GM18498 (cell line): Measurements from ENCODE around the gene SF3B5.
"Not testable (repeated sequence)": the region's sequence is repeated elsewhere in the genome, so short reads cannot be mapped to it uniquely, and the experiment has no call there.

ENCODE experiments used
- ATAC-seq: cut with Tn5 transposase; IDR thresholded peaks from one replicate; pipeline ENCODE4 v1.9.1; 2021; ENCODE audit warnings: mild to moderate bottlenecking, moderate library complexity; ENCODE audit not compliant: unreplicated experiment

The SF3B5 gene

DNA sequence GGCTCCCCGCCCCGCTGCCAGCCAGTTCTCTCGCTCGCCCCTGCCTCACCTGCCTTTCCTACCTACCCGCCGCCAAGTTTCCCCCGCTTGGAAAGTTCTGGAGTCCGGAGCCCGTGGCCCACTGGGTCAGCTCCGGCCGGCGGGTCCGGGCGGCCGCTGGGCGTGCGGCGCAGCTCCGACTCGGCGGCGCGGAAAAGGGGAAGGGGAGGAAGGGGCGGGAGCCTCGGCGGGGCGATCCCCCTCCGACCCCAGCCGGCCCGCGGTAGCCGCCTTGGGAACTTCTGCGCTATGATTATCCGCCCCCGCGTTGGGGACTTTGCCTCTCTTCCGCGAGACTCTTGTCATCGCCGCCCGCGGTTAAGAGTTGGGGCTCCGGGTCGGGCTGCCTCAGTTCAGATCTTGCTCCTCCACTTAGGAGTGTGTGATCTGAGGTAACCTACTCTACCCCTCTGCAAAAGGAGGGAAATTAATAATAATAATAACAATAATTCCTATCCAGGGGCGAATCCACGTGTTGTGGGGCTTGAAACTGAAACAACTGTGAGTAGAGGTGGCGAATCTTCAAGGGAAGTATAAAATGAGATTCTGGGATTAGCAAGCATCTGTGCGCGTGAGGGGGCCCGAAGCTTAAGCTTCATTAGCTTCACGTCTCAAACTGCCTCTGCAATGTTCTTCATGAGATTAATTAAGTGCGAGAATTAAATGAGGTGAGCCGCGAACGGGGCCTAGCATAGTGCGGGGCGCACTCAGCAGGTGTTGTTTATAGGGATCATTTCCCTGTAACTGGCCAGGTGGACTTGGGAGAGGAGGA lies 30.8 kb downstream of the SF3B5 start:
- ATAC-seq: peak; percentile 22

DNA sequence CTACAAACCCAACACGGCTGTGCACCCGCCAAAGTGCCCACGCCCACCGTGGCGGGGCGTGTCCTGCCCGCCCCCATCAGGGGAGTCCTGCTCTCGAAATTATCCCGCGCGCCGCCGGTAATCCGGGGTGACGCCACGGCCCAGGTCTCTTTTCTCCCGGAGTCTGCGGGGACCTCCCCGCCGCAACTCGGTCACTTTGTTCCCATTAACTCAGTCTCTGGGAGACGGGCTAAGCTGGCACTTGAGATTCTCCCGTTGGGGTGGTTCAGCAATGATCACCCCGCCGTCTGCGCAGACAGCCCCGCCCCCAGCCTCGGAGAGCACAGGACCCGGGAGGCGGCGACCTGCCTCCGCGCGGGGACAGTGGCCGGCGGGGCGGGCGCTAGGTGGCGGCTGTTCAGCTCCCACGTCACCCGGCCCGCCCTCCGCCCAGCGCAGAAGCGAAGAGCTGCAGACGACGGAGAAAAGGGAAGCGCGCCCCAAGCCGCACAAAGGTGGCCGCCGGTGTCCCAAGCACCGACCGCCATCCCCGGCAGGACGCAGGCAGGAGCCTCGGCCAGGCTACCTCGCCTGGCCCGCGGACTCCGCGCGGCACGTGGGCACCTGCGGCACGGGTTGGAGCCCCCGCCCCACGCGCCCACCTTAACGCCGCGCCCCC lies 31.5 kb downstream of the SF3B5 start:
- peak; percentile 87 for ATAC-seq

DNA sequence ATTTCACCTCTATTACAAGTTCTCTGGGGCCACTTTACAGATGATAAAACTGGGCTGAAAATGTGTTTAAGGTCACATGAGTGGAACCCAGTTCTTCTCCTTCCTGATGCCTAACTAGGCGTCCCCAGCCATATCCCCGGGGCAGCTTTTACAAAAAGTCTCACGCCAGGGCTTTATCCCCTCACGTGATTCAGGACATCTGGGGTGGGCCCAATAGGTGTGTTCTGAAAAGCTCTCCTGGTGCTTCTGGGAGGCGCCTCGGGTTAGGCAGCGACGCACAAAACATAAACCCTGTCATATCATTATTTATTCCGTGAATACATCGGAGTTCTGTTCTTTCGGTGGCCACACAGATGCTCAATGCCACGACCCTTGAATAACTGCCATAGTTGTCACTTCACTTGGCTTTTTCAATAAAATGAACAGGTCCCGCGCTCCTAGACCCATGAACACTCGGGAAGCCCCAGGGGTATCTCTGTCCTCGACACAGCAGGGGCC lies 32.1 kb downstream of the SF3B5 start:
- peak; percentile 0 for ATAC-seq

DNA sequence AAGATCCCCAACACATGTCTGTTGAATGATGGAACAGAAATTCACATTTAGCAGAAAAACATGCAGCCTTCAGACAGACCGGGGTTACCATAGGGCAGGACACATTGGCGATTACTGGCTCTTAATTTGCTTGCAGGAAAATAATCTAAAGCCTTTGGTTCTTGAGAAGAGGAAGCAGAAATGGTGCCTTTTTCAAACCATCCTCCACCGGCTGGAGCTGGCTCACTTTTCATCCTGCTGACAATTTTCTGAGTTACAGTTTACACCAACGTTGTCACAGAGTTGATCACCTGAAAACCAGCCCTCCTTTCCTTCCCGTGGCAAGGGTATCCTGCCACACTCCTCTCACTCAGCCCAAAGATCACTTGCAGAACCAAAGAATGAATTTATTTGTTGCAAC lies 32.6 kb downstream of the SF3B5 start:
- ATAC-seq: no peak

DNA sequence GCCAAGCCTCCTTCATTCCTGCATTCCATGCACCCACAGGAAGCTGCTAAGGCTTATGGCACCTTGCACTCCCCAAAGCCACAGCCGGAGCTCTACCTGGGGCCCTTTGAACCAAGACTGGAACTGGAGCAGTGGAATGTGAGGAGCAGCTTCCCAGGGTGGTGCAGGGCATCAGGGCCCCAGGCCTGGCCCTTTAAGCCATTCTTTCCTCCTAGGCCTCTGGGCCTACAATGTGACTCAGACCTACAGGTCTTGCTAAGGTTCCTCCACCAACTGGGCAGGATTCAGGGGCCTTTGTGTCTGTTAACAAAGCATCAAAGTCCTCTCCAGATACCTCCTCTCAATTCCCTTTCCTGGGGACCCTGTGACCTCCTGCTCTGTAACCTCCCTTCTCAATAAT lies 36.2 kb downstream of the SF3B5 start:
- ATAC-seq: no peak

DNA sequence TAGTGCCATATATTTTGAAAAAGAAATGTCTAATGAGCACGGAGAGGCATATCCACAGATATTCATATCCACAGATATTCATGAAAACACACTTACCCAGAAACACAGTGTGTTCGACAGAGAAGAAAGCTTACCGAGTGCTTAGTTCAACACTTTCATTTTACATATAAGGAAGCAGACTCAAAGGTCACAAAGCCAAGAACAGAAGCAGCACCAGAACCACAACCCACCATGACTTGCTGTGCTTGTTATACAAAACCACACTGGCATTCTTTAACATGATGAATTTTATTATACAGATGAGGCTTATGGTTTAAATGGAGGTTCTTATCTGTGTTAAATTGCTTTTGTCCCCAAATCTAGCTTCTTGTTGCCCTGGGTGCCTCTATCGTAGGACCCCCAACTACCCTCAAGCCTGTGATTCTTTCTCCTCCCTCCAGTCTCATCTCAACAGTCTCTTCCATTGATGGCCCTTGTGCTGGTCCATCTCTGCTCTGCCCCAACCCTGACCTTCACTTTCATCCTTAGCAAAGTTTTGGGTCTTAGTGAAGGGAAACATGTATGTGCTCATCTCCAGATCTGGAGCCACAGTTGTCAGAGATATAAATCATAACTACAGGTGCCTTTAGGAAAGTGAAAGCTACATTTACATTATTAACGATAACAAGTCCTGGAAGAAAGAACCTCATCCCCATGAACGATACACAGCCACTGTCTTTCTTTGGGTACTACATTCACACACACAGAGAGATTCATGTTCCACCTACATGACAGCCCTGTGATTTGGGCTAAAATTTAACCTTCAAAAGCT lies 40.0 kb downstream of the SF3B5 start:
- peak; percentile 90 for ATAC-seq

DNA sequence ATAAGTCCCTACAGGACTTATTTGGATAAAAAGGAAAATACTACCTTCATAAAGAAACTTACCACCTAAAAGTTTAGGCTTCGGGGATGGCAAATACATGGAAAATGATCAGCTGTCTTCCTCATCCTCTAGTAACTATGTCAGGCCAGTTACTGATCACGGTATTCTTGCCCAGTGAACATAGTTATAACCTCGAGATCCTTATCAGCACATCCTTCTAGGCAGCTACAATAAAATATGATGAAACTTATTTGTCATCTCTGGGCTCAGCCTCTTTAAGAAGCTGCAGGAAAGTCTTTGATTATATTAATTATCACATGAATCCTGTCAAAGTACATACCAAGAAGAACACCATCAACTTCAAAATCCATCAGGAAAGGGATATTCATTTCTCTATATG lies 41.8 kb downstream of the SF3B5 start:
- no peak for ATAC-seq

DNA sequence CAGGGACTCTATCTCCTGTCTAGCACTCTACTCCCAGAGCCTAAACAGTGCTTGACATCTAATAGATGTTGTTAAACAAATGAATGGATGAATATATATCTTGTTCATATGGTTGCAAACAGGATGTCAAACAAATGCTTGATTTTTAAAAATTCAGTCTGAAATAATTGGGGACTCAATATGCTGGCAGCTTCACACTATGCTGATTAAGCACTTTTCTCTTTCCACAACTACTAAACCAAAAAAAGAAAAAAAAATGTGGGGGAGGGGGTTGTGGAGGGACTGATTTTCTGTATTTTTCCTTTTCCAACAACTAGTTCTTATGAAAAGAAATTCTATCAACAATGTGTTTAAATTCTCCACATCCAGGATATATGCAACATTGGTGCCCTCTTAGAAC lies 42.9 kb downstream of the SF3B5 start:
- no peak for ATAC-seq

DNA sequence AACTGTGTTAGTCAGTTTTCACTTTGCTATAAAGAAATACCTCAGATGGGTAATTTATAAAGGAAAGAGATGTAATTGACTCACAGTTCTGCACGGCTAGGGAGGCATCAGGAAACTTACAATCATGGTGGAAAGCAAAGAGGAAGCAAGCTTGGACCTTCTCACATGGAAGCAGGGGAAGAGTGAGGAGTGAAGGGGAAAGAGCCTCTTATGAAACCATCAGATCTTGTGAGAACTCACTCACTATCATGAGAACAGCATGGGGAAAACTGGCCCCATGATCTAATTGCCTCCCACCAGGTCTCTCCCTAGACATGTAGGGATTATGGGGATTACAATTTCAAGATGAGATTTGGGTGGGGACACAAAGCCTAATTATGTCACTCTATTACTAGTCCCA lies 46.0 kb downstream of the SF3B5 start:
- ATAC-seq: no peak

DNA sequence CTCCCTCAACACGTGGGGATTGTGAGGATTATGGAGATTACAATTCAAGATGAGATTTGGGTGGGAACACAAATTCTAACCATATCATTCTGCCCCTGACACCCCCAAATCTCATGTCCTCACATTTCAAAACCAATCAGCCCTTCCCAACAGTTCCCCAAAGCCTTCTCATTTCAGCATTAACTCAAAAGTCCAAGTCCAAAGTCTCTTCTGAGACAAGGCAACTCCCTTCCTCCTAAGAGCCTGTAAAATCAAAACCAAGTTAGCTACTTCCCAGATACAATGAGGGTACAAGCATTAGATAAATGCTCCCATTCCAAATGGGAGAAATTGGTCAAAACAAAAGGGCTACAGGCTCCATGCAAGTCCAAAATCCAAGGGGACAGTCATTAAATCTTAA lies 47.7 kb downstream of the SF3B5 start:
- no peak for ATAC-seq

DNA sequence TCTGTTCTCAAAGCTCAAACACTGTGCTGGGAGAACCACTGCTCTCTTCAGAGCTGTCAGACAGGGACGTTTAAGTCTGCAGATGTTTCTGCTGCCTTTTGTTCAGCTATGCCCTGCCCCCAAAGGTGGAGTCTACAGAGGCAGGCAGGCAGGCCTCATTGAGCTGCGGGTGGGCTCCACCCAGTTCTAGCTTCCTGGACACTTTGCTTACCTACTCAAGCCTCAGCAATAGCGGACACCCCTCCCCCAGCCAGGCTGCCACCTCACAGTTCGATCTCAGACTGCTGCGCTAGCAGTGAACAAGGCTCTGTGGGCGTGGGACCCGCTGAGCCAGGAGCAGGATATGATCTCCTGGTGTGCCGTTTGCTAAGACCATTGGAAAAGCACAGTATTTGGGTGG lies 48.7 kb downstream of the SF3B5 start:
- ATAC-seq: not testable (repeated sequence)

DNA sequence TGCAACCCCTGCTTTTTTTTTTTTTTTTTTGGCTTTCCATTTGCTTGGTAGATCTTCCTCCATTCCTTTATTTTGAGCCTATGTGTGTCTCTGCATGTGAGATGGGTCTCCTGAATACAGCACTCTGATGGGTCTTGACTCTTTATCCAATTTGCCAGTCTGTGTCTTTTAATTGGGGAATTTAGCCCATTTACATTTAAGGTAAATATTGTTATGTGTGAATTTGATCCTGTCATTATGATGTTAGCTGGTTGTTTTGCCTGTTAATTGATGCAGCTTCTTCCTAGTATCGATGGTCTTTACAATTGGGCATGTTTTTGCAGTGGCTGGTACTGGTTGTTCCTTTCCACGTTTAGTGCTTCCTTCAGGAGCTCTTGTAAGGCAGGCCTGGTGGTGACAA lies 50.4 kb downstream of the SF3B5 start:
- ATAC-seq: not testable (repeated sequence)
